HEK293 (cell line): ENCODE measurements around the gene IL15.
"Not testable (repeated sequence)": the region's sequence is repeated elsewhere in the genome, so short reads cannot be mapped to it uniquely, and the experiment has no call there.

Experiments used
- CTCF ChIP-seq: fragments of 450-650 bp; formaldehyde crosslinking; IDR thresholded peaks from 2 replicates; pipeline ENCODE4 v1.5.1; 2016; ENCODE audit warnings: missing biosample characterization, missing genetic modification characterization
- KLF16 ChIP-seq: fragments of 450-650 bp; formaldehyde crosslinking; IDR thresholded peaks from 2 replicates; pipeline ENCODE4 v1.5.1; 2017; ENCODE audit warnings: missing biosample characterization, missing genetic modification characterization
- TCF7L2 ChIP-seq: IDR thresholded peaks from 2 replicates; pipeline ENCODE4 v1.6.1; 2011; ENCODE audit warnings: low read depth, mild to moderate bottlenecking, inconsistent platforms, low read length, moderate library complexity, borderline replicate concordance
- YY1 ChIP-seq: fragments of 450-650 bp; formaldehyde crosslinking; IDR thresholded peaks from 2 replicates; pipeline ENCODE4 v1.5.1; 2018; ENCODE audit warnings: missing biosample characterization, missing genetic modification characterization
- ZBTB48 ChIP-seq: fragments of 450-650 bp; formaldehyde crosslinking; IDR thresholded peaks from 2 replicates; pipeline ENCODE4 v1.5.1; 2016; ENCODE audit warnings: missing biosample characterization, missing genetic modification characterization
- ZBTB49 ChIP-seq: fragments of 450-650 bp; formaldehyde crosslinking; IDR thresholded peaks from 2 replicates; pipeline ENCODE4 v1.5.1; 2016; ENCODE audit warnings: missing biosample characterization, missing genetic modification characterization, low read depth
- ZNF175 ChIP-seq: fragments of 450-650 bp; formaldehyde crosslinking; IDR thresholded peaks from 2 replicates; pipeline ENCODE4 v1.5.1; 2016; ENCODE audit warnings: missing biosample characterization, missing genetic modification characterization
- ZNF24 ChIP-seq: fragments of 450-650 bp; formaldehyde crosslinking; IDR thresholded peaks from 2 replicates; pipeline ENCODE4 v1.5.1; 2016; ENCODE audit warnings: missing biosample characterization, missing genetic modification characterization
- ZNF391 ChIP-seq: fragments of 450-650 bp; formaldehyde crosslinking; IDR thresholded peaks from 2 replicates; pipeline ENCODE4 v1.5.1; 2016; ENCODE audit warnings: low read depth, missing biosample characterization, missing genetic modification characterization, borderline replicate concordance
- ZNF585B ChIP-seq: fragments of 450-650 bp; formaldehyde crosslinking; IDR thresholded peaks from 2 replicates; pipeline ENCODE4 v1.5.1; 2016; ENCODE audit warnings: missing biosample characterization, missing genetic modification characterization
- ZNF76 ChIP-seq: fragments of 450-650 bp; formaldehyde crosslinking; IDR thresholded peaks from 2 replicates; pipeline ENCODE4; 2016; ENCODE audit warnings: low read depth, missing biosample characterization, missing genetic modification characterization, borderline replicate concordance

- not testable (repeated sequence) for TF ChIP-seq ZNF24 (tag by site-specific recombination); CTCF (tag by site-specific recombination); YY1 (tag by site-specific recombination); KLF16 (tag by site-specific recombination); ZNF391 (tag by site-specific recombination); ZNF585B (tag by site-specific recombination); TCF7L2; ZNF175 (tag by site-specific recombination); ZBTB48 (tag by site-specific recombination); ZNF76 (tag by site-specific recombination); ZBTB49 (tag by site-specific recombination)
These were observed 115.4 kb downstream of the IL15 start for GRCh38 chr4:141751806-141752205.
